ENCODE measurements around the gene WDR46.
A peak's percentile ranks its signal among the peaks of the same experiment; 100 is the strongest.

WDR46 gene

GRCh38 chr6:33320315-33321181, 31.5 kb upstream of the WDR46 start:
- Histone ChIP-seq H3K27me3 (replicated peaks; ENCODE audit: control insufficient read depth, insufficient read depth, low read length, poor library complexity, severe bottlenecking) (no peaks in the 10 kb centered on the region), H3K36me3 (ENCODE audit: control insufficient read depth, insufficient read depth, low read length) (peaks cover 27% of the 10 kb centered on the region), H3K27ac (ENCODE audit: insufficient read depth, low read length, poor library complexity, severe bottlenecking) (peak overlapping the region; percentile 84), H3K9me3 (ENCODE audit: control insufficient read depth, low read length) (no peaks in the 10 kb centered on the region), H3K4me1 (ENCODE audit: control insufficient read depth, insufficient read depth, low read length, poor library complexity, severe bottlenecking) (peaks cover 41% of the 10 kb centered on the region), H3K4me3 (ENCODE audit: insufficient read depth, low read depth, low read length, poor library complexity, severe bottlenecking) (no peak overlapping the region)
- no peak for DNase-seq

GRCh38 chr6:33319939-33320314, 30.9 kb upstream of the WDR46 start:
- Histone ChIP-seq H3K27ac (ENCODE audit: insufficient read depth, low read length, poor library complexity, severe bottlenecking) (peak overlapping the region; percentile 14), H3K4me1 (ENCODE audit: control insufficient read depth, insufficient read depth, low read length, poor library complexity, severe bottlenecking) (peaks cover 47% of the 10 kb centered on the region), H3K27me3 (replicated peaks; ENCODE audit: control insufficient read depth, insufficient read depth, low read length, poor library complexity, severe bottlenecking) (no peaks in the 10 kb centered on the region), H3K4me3 (ENCODE audit: insufficient read depth, low read depth, low read length, poor library complexity, severe bottlenecking) (no peak overlapping the region), H3K36me3 (ENCODE audit: control insufficient read depth, insufficient read depth, low read length) (peaks cover 27% of the 10 kb centered on the region), H3K9me3 (ENCODE audit: control insufficient read depth, low read length) (no peaks in the 10 kb centered on the region)
- no peak for DNase-seq

GRCh38 chr6:33318426-33319073, 29.5 kb upstream of the WDR46 start:
- peak overlapping the region; percentile 75 for H3K4me3 ChIP-seq (ENCODE audit: insufficient read depth, low read depth, low read length, poor library complexity, severe bottlenecking)
- H3K4me1 ChIP-seq (ENCODE audit: control insufficient read depth, insufficient read depth, low read length, poor library complexity, severe bottlenecking) = peaks cover 49% of the 10 kb centered on the region
- no peaks in the 10 kb centered on the region for H3K27me3 ChIP-seq (replicated peaks; ENCODE audit: control insufficient read depth, insufficient read depth, low read length, poor library complexity, severe bottlenecking)
- DNase-seq = no peak
- no peaks in the 10 kb centered on the region for H3K9me3 ChIP-seq (ENCODE audit: control insufficient read depth, low read length)
- H3K27ac ChIP-seq (ENCODE audit: insufficient read depth, low read length, poor library complexity, severe bottlenecking) = peak overlapping the region; percentile 78
- H3K36me3 ChIP-seq (ENCODE audit: control insufficient read depth, insufficient read depth, low read length) = peaks cover 27% of the 10 kb centered on the region

- no peaks in the 10 kb centered on the region for H3K9me3 ChIP-seq (ENCODE audit: control insufficient read depth, low read length)
- DNase-seq = peak; percentile 93 to 97 (median 93)
- H3K4me3 ChIP-seq (ENCODE audit: insufficient read depth, low read depth, low read length, poor library complexity, severe bottlenecking) = peak within 1 kb of the TSS; percentile 75
- peaks cover 27% of the 10 kb centered on the region for H3K36me3 ChIP-seq (ENCODE audit: control insufficient read depth, insufficient read depth, low read length)
- peaks cover 46% of the 10 kb centered on the region for H3K4me1 ChIP-seq (ENCODE audit: control insufficient read depth, insufficient read depth, low read length, poor library complexity, severe bottlenecking)
- peak within 1 kb of the TSS; percentile 78 for H3K27ac ChIP-seq (ENCODE audit: insufficient read depth, low read length, poor library complexity, severe bottlenecking)
- no peaks in the 10 kb centered on the region for H3K27me3 ChIP-seq (replicated peaks; ENCODE audit: control insufficient read depth, insufficient read depth, low read length, poor library complexity, severe bottlenecking)
Measured at GRCh38 chr6:33317669-33318425, 28.8 kb upstream of the WDR46 start, which contains the start of gene ZBTB22. Gene ZBTB22, minus strand, starts transcription at chr6:33317744. Its CDS starts 828 bp downstream, at chr6:33316916.

- Histone ChIP-seq H3K4me1 (ENCODE audit: control insufficient read depth, insufficient read depth, low read length, poor library complexity, severe bottlenecking) (peaks cover 48% of the 10 kb centered on the region), H3K36me3 (ENCODE audit: control insufficient read depth, insufficient read depth, low read length) (peaks cover 27% of the 10 kb centered on the region), H3K27me3 (replicated peaks; ENCODE audit: control insufficient read depth, insufficient read depth, low read length, poor library complexity, severe bottlenecking) (no peaks in the 10 kb centered on the region), H3K4me3 (ENCODE audit: insufficient read depth, low read depth, low read length, poor library complexity, severe bottlenecking) (peak overlapping the region; percentile 75), H3K9me3 (ENCODE audit: control insufficient read depth, low read length) (no peaks in the 10 kb centered on the region), H3K27ac (ENCODE audit: insufficient read depth, low read length, poor library complexity, severe bottlenecking) (peak overlapping the region; percentile 78)
- no peak for DNase-seq
Measured at GRCh38 chr6:33317419-33317668, 28.3 kb upstream of the WDR46 start.

GRCh38 chr6:33316603-33317418, 27.8 kb upstream of the WDR46 start:
- H3K4me1 ChIP-seq (ENCODE audit: control insufficient read depth, insufficient read depth, low read length, poor library complexity, severe bottlenecking) = peaks cover 51% of the 10 kb centered on the region
- peaks cover 27% of the 10 kb centered on the region for H3K36me3 ChIP-seq (ENCODE audit: control insufficient read depth, insufficient read depth, low read length)
- DNase-seq = no peak
- no peaks in the 10 kb centered on the region for H3K27me3 ChIP-seq (replicated peaks; ENCODE audit: control insufficient read depth, insufficient read depth, low read length, poor library complexity, severe bottlenecking)
- peak overlapping the region; percentile 31 for H3K4me3 ChIP-seq (ENCODE audit: insufficient read depth, low read depth, low read length, poor library complexity, severe bottlenecking)
- H3K9me3 ChIP-seq (ENCODE audit: control insufficient read depth, low read length) = no peaks in the 10 kb centered on the region
- peak overlapping the region; percentile 78 for H3K27ac ChIP-seq (ENCODE audit: insufficient read depth, low read length, poor library complexity, severe bottlenecking)

GRCh38 chr6:33315793-33316602, 27.0 kb upstream of the WDR46 start:
- Histone ChIP-seq H3K36me3 (ENCODE audit: control insufficient read depth, insufficient read depth, low read length) (peaks cover 26% of the 10 kb centered on the region), H3K27me3 (replicated peaks; ENCODE audit: control insufficient read depth, insufficient read depth, low read length, poor library complexity, severe bottlenecking) (no peaks in the 10 kb centered on the region), H3K4me3 (ENCODE audit: insufficient read depth, low read depth, low read length, poor library complexity, severe bottlenecking) (no peak overlapping the region), H3K27ac (ENCODE audit: insufficient read depth, low read length, poor library complexity, severe bottlenecking) (peak overlapping the region; percentile 100), H3K4me1 (ENCODE audit: control insufficient read depth, insufficient read depth, low read length, poor library complexity, severe bottlenecking) (peaks cover 46% of the 10 kb centered on the region), H3K9me3 (ENCODE audit: control insufficient read depth, low read length) (no peaks in the 10 kb centered on the region)
- no peak for DNase-seq

GRCh38 chr6:33314943-33315792, 26.1 kb upstream of the WDR46 start:
- Histone ChIP-seq H3K4me3 (ENCODE audit: insufficient read depth, low read depth, low read length, poor library complexity, severe bottlenecking) (peak overlapping the region; percentile 92), H3K9me3 (ENCODE audit: control insufficient read depth, low read length) (no peaks in the 10 kb centered on the region), H3K36me3 (ENCODE audit: control insufficient read depth, insufficient read depth, low read length) (peaks cover 17% of the 10 kb centered on the region), H3K27me3 (replicated peaks; ENCODE audit: control insufficient read depth, insufficient read depth, low read length, poor library complexity, severe bottlenecking) (no peaks in the 10 kb centered on the region), H3K4me1 (ENCODE audit: control insufficient read depth, insufficient read depth, low read length, poor library complexity, severe bottlenecking) (peaks cover 42% of the 10 kb centered on the region), H3K27ac (ENCODE audit: insufficient read depth, low read length, poor library complexity, severe bottlenecking) (peak overlapping the region; percentile 100)
- DNase-seq = no peak
